NCI-H1092 (cell line): ENCODE data around the gene EXOC6B.

Experiments
- DNase-seq: peaks from one replicate; lab custom pipeline; 2025; lab: John Stamatoyannopoulos, UW

EXOC6B gene

GRCh38 chr2:72159211-72159993, 666.4 kb downstream of the EXOC6B start:
- no peak for DNase-seq

GRCh38 chr2:72157871-72158771, 667.7 kb downstream of the EXOC6B start:
- DNase-seq, result no peak

GRCh38 chr2:72156872-72157271, 669.0 kb downstream of the EXOC6B start:
- no peak for DNase-seq

GRCh38 chr2:72155737-72156136, 670.1 kb downstream of the EXOC6B start:
- no peak for DNase-seq

- DNase-seq, result no peak
Observed at GRCh38 chr2:72155151-72155550, 670.7 kb downstream of the EXOC6B start.

- no peak for DNase-seq
Observed at GRCh38 chr2:72154386-72154975, 671.4 kb downstream of the EXOC6B start.

- no peak for DNase-seq
Observed at GRCh38 chr2:72153924-72154323, 671.9 kb downstream of the EXOC6B start.

- no peak for DNase-seq
Observed at GRCh38 chr2:72153026-72153791, 672.6 kb downstream of the EXOC6B start.

GRCh38 chr2:72150861-72151356, 674.9 kb downstream of the EXOC6B start:
- DNase-seq, result no peak

GRCh38 chr2:72150157-72150860, 675.5 kb downstream of the EXOC6B start:
- DNase-seq, result peak; percentile 55

GRCh38 chr2:72149556-72150156, 676.2 kb downstream of the EXOC6B start:
- no peak for DNase-seq

GRCh38 chr2:72148837-72149555, 676.8 kb downstream of the EXOC6B start:
- DNase-seq, result no peak

- DNase-seq, result no peak
Observed at GRCh38 chr2:72148003-72148836, 677.6 kb downstream of the EXOC6B start.

- no peak for DNase-seq
Observed at GRCh38 chr2:72147303-72147971, 678.4 kb downstream of the EXOC6B start, which contains the start of gene CYP26B1. TSS of gene CYP26B1 (minus strand) at chr2:72147862. CDS start at chr2:72147834, 28 bp downstream.

GRCh38 chr2:72146347-72147302, 679.2 kb downstream of the EXOC6B start:
- DNase-seq, result no peak

- no peak for DNase-seq
Observed at GRCh38 chr2:72145658-72146329, 680.0 kb downstream of the EXOC6B start.

GRCh38 chr2:72145289-72145657, 680.6 kb downstream of the EXOC6B start:
- DNase-seq, result no peak
